GM21528 (cell line): ENCODE results near the gene RCAN2.

Experiments
- ATAC-seq: cut with Tn5 transposase; IDR thresholded peaks from one replicate; pipeline ENCODE4 v1.9.1; 2021; ENCODE audit warnings: mild to moderate bottlenecking, moderate library complexity; ENCODE audit not compliant: unreplicated experiment, low FRiP score

The RCAN2 gene

GRCh38 chr6:46186583-46186982 lies 304.7 kb downstream of the RCAN2 start:
- no peak for ATAC-seq

GRCh38 chr6:46184114-46184513 lies 307.1 kb downstream of the RCAN2 start:
- no peak for ATAC-seq

GRCh38 chr6:46175976-46176375 lies 315.3 kb downstream of the RCAN2 start:
- peak; percentile 55 for ATAC-seq

- peak; percentile 73 for ATAC-seq
These were observed 315.8 kb downstream of the RCAN2 start for GRCh38 chr6:46175446-46175845.

GRCh38 chr6:46174904-46175303 lies 316.3 kb downstream of the RCAN2 start:
- no peak for ATAC-seq

GRCh38 chr6:46172176-46172575 lies 319.1 kb downstream of the RCAN2 start:
- no peak for ATAC-seq
